ENCODE results near the gene SOCS6.

- no peak for TF ChIP-seq TRIM24 (CRISPR knock-in tag; IDR thresholded peaks at IDR 0.05)
- TF ChIP-seq, protein P1, sequence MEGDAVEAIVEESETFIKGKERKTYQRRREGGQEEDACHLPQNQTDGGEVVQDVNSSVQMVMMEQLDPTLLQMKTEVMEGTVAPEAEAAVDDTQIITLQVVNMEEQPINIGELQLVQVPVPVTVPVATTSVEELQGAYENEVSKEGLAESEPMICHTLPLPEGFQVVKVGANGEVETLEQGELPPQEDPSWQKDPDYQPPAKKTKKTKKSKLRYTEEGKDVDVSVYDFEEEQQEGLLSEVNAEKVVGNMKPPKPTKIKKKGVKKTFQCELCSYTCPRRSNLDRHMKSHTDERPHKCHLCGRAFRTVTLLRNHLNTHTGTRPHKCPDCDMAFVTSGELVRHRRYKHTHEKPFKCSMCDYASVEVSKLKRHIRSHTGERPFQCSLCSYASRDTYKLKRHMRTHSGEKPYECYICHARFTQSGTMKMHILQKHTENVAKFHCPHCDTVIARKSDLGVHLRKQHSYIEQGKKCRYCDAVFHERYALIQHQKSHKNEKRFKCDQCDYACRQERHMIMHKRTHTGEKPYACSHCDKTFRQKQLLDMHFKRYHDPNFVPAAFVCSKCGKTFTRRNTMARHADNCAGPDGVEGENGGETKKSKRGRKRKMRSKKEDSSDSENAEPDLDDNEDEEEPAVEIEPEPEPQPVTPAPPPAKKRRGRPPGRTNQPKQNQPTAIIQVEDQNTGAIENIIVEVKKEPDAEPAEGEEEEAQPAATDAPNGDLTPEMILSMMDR (CRISPR knock-in tag; IDR thresholded peaks at IDR 0.05), result no peak
- no peak for TF ChIP-seq USF2 (IDR thresholded peaks at IDR 0.05; ENCODE audit: low read depth, low read length)
- no peak for TF ChIP-seq USF2 (CRISPR knock-in tag; IDR thresholded peaks at IDR 0.05; ENCODE audit: borderline replicate concordance)
- TF ChIP-seq YEATS4 (CRISPR knock-in tag; IDR thresholded peaks at IDR 0.05; ENCODE audit: borderline replicate concordance), result no peak
- no peak for TF ChIP-seq ZNF609 (CRISPR knock-in tag; IDR thresholded peaks at IDR 0.05; ENCODE audit: borderline replicate concordance)
These were observed 83.7 kb downstream of the SOCS6 start for GRCh38 chr18:70372450-70373041.

Measured in HepG2 (cell line).